GM15510 (cell line): ENCODE measurements around the gene CCDC187.

ENCODE experiments used
- POLR2A ChIP-seq: IDR thresholded peaks from 3 replicates; pipeline ENCODE4 v1.6.1; 2011; ENCODE audit warnings: borderline replicate concordance; ENCODE audit not compliant: insufficient read length; ENCODE audit errors: extremely low read depth

Gene CCDC187

DNA sequence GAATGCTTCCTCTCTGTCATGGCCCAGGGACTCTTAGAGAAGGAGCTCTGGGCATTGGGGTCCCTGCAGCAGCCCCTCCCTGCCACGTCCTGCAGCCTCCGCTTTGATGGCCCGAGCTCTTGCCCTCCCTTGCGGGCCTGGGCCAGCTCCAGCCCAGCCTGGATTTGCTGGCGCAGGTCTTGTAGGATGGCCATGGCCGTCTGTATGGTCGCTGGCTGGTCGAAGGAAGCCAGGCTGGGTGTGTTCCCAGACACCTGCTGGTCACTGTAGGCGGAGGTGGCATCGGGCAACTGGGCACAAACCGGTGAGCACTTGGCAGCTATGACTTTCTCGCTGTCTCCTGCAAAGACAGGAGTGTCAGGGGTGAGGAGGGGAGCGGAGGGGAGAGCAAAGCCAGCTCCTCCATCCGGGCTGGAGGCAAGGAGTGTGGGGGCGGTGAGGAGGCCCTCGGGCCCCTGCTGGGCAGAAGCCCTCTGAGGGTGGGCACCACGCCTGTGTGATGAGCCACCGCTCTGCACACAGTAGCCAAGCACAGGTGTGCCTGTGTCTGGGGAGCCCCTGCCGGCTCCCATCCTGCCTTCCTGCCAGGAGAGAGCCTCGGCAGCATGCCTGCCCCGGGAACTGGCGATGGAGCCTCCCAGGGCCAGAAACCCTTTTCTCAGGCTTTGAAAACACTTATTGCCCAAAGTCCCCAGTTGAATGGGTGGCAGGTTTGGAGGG, 12.4 kb downstream of the CCDC187 start:
- TF ChIP-seq POLR2A, result no peak

DNA sequence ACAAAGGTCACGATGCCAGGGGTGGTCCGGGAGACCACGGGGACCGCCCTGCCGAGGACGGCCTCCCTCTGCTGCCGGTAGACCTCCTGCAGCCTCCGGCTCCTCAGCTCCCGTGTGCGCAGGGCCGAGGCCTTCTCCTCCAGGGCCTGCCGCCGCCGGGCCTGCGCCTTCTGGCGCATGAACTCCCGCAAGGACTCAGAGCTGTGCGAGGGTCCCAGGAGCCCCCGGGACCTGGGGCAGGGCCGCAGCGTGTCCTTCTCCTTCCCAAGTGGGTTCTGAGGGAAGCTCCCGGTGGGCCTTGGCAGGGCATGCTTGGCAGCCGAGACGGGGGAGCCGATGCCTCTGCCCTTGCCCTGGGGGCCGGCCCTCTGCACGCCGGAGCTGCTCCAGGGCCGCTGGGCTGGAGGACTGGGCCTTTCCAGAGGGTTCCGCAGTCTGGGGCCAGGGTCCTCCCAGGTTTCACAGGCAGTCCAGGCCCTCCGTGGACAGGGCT, 13.3 kb downstream of the CCDC187 start:
- TF ChIP-seq POLR2A, result no peak

DNA sequence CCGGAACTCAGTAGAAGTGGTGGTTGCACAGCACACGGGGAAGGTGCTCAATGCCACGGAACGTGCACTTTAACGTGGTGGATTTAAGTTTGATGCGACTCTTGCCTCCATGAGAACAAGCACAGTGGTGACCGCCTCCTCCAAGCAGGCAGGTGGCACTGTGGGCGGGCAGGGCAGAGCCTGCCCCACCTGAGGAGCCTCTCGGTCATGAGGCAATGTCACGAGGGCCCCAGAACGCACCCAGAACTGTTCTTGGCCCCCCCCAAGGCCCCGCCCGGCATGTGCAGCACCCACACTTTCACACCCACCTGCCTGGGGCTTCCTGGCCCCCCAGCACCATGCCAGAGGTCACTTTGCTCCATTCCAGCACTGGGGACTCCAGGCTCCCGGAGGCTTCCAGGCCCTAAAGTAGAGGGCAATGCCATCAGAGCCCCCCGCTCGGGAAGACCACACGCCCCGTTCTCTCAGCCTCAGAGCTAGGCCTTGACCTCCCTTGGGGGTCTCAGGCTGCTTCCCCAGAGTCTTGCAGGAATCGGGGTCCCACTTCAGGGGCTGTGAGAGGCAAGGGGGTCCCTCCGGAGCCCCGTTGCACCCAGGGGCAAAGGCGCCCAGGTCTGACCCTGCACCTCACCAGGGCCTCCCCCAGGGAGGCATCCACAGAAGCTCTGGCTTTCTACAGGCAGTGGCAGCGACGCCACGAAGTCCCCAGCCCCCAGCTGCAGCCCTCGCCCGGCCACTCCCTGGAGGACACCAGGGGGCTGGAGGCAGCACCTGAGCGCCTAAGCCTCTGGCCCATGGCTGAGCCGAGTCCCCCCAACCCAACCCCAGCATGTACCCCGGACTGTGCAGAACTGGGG, 14.0 kb downstream of the CCDC187 start:
- TF ChIP-seq POLR2A, result no peak

DNA sequence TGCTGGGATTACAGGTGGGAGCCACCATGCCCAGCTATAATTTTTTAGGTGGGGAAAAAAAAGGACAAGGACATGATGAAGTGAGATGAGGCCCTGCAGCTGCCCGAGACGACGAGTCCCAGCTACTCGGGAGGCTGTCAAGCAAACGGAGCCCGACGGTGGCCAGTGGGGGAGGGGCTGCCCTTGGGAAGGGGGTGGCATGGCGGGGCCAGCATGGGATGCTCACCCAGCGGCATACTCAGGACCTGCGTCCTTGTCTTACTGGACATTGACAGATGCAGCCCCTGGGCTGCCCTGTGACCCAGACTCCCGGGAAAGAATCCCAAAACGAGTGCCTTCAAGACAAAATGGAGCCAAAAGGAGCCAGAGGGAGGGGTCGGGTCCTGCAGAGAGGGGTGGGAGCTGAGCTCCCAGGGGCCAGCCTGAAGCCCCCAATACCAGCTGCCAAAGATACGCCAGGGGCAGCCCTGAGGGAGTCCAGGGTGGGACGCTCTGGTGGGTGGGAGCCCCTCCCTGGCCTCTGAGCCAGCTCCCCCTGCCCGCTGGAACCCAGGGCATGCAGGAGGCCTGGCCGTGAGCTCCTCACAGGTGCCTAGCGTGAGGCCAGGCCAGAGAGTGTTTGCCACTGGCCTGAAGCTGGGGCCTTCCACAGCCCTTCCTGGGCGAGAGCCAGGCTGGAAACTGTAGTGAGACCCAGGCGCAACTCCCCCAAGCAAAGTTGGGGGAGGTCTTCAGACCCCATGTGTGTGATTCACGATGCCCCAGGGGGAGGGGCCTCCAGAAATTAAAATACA, 15.7 kb downstream of the CCDC187 start:
- no peak for TF ChIP-seq POLR2A

DNA sequence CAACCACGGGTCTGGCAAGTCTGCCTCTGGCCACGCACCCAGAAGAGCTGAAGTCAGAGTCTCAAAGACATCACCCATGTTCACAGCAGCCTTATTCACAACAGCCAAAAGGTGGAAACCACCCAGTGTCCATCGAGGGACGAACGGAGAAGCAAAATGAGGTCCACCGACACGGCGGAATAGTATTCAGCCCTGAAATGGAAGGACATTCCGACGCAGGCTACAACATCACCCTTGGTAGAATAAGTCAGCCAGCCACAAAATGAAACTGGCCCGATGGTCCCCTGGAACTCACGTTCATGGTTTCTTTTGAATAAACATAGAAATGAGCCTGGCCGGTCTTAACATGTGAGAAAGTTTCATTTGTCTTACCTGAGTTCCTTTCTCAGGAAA, 16.9 kb downstream of the CCDC187 start:
- TF ChIP-seq POLR2A, result no peak

DNA sequence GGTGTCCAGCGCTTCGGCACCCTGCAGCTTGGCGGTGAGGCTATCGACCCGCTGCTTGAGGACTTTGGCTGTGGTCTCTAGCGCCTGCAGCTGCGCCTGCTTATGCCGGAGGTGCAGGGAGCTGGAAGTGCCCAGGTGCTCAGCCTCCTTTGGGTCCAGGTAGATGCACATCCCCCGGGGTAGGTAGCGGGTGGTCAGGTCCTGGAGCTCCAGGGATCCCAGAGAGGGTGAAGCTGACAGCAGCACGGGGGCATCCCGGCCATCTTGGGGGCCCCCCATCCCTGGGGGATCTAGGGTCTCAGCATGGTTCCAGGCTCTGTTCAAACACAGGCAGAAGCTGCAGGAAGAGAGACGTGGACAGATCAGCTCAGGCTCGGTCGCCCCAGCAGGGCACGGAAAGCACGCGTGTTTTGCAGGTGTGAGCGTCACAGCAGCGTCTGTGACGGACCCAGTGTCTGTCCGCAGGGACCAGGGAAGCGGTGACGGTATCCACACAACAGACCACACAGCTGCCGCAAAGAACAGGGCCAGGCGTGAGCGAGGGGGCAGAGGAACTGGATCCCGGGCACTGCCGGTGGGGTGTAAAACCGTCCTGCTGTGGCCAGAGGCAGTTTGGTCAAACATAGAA, 17.4 kb downstream of the CCDC187 start:
- no peak for TF ChIP-seq POLR2A

DNA sequence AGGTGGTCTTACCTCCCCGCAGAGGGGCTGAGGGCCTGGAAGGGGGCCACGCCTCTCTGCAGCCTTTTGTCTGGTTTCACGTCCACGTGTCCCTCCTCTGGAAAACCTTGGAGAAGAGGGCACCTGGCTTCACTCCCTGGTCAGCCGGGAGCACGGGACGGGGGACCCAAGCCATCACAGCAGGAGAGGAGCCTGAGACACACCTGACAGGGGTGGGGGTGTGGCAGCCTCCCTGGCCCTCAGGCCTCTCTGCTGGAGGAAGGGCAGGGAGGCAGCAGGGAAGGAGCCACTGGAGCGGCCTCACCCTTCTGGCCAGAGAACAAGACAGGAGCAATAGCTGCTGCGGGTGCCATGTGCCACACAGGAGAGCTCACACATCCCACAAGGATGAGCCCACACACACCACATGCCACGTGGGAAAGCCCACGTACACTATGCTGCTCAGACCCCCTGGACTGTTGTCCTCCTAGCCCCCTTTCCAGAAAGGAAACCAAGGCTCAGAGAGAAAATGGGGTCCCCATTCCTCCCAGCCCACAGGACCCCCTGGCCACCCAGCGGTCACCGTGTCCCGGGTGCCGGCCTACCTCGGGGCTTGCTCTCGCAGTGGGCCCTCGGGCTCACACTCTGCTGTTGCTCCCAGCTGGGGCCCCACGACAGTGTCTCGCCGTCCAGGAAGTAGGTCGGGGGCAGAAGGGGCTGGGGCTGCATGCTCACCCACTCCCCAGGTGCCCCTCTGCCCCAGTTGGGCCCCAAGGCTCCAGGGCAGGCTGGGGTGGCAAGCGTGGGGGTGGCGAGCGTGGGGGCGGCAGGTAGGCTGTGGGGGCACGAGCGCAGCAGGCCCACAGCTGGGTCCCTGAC, 18.2 kb downstream of the CCDC187 start:
- no peak for TF ChIP-seq POLR2A

DNA sequence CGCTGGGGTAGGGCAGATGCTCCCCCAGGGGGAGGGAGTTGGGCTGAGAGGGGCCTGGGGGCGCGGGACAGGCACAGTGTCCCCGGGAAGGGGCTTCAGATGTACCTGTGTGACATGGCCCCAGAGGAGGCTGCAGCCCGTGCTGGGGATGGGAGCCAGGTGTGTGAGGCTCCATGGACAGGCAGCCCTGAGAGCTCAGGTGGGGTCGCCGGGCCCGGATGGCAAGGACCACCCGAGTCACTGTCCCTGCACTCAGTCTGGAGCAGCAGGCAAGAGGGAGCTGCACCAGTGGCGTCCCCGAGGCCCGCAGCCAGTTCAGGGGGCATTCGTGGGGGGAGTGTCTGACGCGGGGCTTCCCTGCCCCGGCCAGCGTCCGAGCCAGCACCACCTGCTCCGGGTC, 18.9 kb downstream of the CCDC187 start:
- TF ChIP-seq POLR2A, result no peak

DNA sequence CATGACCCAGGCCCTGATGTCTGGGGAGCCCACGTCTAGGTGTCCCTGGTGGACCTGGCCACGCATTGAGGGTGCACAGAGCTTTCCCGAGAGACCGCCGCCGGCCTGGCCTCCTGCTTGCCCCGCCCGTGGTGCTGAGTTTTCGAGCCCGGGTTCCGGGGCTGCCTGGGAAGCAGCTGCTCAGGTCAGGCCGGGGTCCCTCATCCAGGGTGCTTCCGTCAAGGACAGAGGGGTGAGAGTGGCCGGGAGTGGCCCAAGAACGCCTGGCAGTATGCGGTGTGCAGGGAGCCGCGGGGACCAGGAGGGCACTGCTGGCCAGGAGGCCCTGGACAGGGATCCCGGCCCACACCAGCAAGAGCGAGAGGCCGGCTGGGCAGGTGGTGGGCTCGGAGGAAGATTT, 19.6 kb downstream of the CCDC187 start:
- TF ChIP-seq POLR2A, result no peak

DNA sequence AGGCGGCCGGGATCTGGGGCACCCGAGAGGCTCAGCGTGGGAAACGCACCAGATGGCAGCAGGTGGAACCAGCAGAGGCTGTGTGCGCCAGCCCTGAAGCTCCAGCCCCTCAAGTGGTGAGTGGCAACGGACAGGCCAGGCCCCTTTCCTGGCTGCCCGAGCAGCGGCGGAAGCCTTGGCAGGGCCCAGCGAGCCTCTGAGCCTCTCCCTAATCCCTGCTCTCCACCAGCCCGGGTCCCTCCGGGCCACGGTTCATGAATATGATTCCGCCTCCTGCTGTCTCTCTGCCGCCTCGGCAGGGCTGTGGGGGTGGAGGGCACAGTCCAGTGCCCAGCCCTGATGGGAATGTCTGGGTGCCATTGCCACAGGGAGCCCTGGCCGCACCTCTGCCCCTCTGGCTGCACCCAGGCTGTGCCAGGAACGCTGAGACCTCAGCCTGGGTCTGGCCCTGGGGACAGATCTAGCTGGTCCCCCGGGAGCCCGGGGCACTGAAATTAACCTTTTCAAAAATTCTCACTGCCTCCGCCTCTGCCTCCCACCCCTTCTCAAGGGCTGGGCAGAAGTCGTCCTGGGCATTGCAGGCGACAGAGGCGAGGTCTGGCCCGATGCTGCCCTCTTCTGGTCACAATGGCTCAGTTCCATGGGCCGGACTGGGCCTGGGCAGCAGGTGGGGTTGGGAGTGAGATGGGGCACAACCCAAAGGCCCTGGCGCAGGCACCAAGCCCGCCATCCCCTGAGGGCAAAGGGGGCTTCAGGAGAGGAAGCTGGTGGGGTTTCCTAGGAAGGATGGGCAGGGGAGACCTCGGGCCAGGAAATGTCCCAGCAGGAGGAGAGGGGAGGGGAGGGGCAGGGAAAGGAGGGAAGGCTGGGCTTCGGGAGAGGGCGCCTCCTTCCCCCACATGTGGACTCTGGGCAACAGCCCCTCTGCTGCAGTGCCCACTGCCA, 20.3 kb downstream of the CCDC187 start:
- TF ChIP-seq POLR2A, result no peak

DNA sequence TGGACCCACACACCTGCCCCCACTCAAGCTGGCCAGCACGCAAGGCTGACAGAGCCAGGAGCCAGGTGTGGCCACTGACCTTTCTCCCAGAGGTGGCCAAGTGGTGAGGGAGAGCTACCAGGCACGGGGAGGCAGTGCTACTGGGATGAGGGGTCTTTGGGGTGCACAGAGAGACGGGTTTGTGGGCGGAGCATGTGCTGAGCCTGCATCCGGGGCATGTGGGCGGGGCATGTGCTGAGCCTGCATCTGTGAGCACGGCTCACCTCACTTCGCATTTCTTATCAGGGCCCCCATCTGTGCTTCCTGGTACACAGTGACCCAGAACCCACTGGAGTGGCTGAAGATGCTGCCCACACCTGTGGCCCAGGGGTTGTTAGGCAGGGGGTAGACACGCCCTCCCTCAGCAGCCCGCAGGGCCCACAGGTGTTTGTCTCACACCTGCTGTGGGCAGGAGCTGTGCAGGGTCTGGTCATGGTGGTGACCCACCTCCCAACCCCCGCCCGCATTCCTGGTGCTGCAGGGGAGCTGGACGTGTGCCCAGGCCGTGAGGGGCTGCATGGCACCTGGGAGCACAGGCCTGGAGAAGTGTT, 21.5 kb downstream of the CCDC187 start:
- TF ChIP-seq POLR2A, result no peak
